ENCODE results near the gene CPAMD8. TPM values are rescaled to one million over a fixed set of nuclear protein-coding genes. Genes with fewer than 3 reads are reported as not detected.
"Not testable (repeated sequence)": the region's sequence is repeated elsewhere in the genome, so short reads cannot be mapped to it uniquely, and the experiment has no call there.

The CPAMD8 gene
- total and polyA plus RNA-seq, 10 of the 15 experiments (the other 5 are each of a cell fraction or from before 2014, with no cell fraction given), result 0.12 to 0.97 (median 0.25) TPM; not detected in 3

DNA sequence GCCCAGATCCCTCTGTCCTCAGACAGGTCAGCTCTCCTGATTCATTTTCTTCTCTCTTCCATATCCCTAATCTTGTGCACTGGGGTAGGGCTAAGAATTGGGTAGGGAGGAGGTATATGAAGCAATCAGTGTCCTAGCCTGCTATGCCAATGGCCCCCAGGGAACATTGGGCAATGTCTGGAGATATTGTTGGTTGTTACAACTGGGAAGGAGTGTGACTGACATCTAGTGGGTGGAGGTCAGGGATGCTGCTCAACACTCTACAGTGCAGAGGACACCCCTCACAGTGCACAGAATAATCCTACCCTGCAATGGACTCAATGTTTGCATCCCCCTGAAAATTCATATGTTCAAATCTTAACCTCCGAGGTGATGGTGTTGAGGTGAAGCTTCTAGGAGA lies 57.5 kb downstream of the CPAMD8 start:
- peak; percentile 63 for ATAC-seq
- WGBS (ENCODE audit: insufficient coverage, insufficient replicate concordance, low lambda C conversion rate, missing lambda C conversion rate), result 0% methylated on average over 1 of the region's 1 CpG
- H3K79me2 ChIP-seq (ENCODE audit: control insufficient read depth, insufficient read depth, low read length), result no peaks in the 10 kb centered on the region
- ChIA-PET RAD21 (ENCODE audit: unreplicated experiment) (no interaction called here), SMC1A (ENCODE audit: uncharacterized antibody, unreplicated experiment) (no interaction called here), POLR2A (interaction anchor here (0.6 kb wide), 1 partner anchor 99 kb away, joined by 4 read pairs; no protein-coding TSS in a partner anchor), CTCF (interaction anchor here (0.6 kb wide), 1 partner anchor 255 kb away, joined by 3 read pairs; no protein-coding TSS in a partner anchor)
- no peak for FAIRE-seq
- in situ Hi-C loops (cut with MboI) (no loop called here), intact Hi-C loops (cut with micrococcal nuclease; ENCODE audit: unreplicated experiment) (loop anchor here (2.0 kb wide), 2 partner anchors 190 to 254 kb away; no protein-coding TSS in a partner anchor)
- H3K4me1 ChIP-seq (ENCODE audit: control insufficient read depth, insufficient read depth, low read length), result no peaks in the 10 kb centered on the region
- no peaks in the 10 kb centered on the region for H4K20me1 ChIP-seq (ENCODE audit: control insufficient read depth, insufficient read depth)
- no peak overlapping the region for H2AFZ ChIP-seq (ENCODE audit: control insufficient read depth, low read depth, low read length)
- TF ChIP-seq JUND (IDR thresholded peaks at IDR 0.05; ENCODE audit: low read depth, low read length), result no peak
- peak; percentile 25; the same call in 1 of the 2 replicates for TF ChIP-seq SMC3 (IDR thresholded peaks at IDR 0.05; ENCODE audit: borderline replicate concordance, low read length)
- TF ChIP-seq HCFC1 (IDR thresholded peaks at IDR 0.05; ENCODE audit: low read length), result no peak
- 0 out of 2 replicates have a peak, but pooled peaks have one; percentile 28 for TF ChIP-seq RAD21 (IDR thresholded peaks at IDR 0.05; ENCODE audit: insufficient read depth, low read depth, low read length)
- TF ChIP-seq, protein P1, sequence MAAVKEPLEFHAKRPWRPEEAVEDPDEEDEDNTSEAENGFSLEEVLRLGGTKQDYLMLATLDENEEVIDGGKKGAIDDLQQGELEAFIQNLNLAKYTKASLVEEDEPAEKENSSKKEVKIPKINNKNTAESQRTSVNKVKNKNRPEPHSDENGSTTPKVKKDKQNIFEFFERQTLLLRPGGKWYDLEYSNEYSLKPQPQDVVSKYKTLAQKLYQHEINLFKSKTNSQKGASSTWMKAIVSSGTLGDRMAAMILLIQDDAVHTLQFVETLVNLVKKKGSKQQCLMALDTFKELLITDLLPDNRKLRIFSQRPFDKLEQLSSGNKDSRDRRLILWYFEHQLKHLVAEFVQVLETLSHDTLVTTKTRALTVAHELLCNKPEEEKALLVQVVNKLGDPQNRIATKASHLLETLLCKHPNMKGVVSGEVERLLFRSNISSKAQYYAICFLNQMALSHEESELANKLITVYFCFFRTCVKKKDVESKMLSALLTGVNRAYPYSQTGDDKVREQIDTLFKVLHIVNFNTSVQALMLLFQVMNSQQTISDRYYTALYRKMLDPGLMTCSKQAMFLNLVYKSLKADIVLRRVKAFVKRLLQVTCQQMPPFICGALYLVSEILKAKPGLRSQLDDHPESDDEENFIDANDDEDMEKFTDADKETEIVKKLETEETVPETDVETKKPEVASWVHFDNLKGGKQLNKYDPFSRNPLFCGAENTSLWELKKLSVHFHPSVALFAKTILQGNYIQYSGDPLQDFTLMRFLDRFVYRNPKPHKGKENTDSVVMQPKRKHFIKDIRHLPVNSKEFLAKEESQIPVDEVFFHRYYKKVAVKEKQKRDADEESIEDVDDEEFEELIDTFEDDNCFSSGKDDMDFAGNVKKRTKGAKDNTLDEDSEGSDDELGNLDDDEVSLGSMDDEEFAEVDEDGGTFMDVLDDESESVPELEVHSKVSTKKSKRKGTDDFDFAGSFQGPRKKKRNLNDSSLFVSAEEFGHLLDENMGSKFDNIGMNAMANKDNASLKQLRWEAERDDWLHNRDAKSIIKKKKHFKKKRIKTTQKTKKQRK (IDR thresholded peaks at IDR 0.05; ENCODE audit: low read depth, low read length), result no peak
- TF ChIP-seq CBX5 (IDR thresholded peaks at IDR 0.05; ENCODE audit: low read depth), result no peak
- TF ChIP-seq, protein P2, sequence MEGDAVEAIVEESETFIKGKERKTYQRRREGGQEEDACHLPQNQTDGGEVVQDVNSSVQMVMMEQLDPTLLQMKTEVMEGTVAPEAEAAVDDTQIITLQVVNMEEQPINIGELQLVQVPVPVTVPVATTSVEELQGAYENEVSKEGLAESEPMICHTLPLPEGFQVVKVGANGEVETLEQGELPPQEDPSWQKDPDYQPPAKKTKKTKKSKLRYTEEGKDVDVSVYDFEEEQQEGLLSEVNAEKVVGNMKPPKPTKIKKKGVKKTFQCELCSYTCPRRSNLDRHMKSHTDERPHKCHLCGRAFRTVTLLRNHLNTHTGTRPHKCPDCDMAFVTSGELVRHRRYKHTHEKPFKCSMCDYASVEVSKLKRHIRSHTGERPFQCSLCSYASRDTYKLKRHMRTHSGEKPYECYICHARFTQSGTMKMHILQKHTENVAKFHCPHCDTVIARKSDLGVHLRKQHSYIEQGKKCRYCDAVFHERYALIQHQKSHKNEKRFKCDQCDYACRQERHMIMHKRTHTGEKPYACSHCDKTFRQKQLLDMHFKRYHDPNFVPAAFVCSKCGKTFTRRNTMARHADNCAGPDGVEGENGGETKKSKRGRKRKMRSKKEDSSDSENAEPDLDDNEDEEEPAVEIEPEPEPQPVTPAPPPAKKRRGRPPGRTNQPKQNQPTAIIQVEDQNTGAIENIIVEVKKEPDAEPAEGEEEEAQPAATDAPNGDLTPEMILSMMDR (IDR thresholded peaks at IDR 0.05 in 2 of 3, conservative IDR thresholded peaks at IDR 0.05 in 1 of 3; ENCODE audit: control insufficient read depth in 2 of 3, extremely low read depth in 1 of 3, insufficient read depth in 1 of 3, low read depth in 3 of 3, low read length in 3 of 3), result peak; percentile 20 to 24 (median 23); a peak in 2 of 6 replicates
- no peak for TF ChIP-seq CREB1 (IDR thresholded peaks at IDR 0.05; ENCODE audit: low read depth)
- no peak overlapping the region for H3K27ac ChIP-seq (ENCODE audit: control insufficient read depth, insufficient read depth)
- no peak for DNase-seq (ENCODE audit: low read depth, low spot score)
- no peak overlapping the region for H3K4me3 ChIP-seq
- H3K36me3 ChIP-seq (ENCODE audit: control insufficient read depth in 2 of 2, insufficient read depth in 2 of 2, low read length in 1 of 2), result no peaks in the 10 kb centered on the region
- no peak overlapping the region for H3K9ac ChIP-seq (ENCODE audit: control insufficient read depth, insufficient read depth, low read length)
- no peaks in the 10 kb centered on the region for H3K27me3 ChIP-seq (replicated peaks in 1 of 2; ENCODE audit: control insufficient read depth in 2 of 2, insufficient read depth in 2 of 2, low read length in 1 of 2)
- H3K9me3 ChIP-seq (replicated peaks; ENCODE audit: control insufficient read depth, insufficient read depth, low read length), result no peaks in the 10 kb centered on the region; the same call in 2 of the 3 replicates
- BruUV-seq (replicated peaks), result no TSS peak
- no peak overlapping the region for H3K4me2 ChIP-seq (ENCODE audit: control insufficient read depth, insufficient read depth)

DNA sequence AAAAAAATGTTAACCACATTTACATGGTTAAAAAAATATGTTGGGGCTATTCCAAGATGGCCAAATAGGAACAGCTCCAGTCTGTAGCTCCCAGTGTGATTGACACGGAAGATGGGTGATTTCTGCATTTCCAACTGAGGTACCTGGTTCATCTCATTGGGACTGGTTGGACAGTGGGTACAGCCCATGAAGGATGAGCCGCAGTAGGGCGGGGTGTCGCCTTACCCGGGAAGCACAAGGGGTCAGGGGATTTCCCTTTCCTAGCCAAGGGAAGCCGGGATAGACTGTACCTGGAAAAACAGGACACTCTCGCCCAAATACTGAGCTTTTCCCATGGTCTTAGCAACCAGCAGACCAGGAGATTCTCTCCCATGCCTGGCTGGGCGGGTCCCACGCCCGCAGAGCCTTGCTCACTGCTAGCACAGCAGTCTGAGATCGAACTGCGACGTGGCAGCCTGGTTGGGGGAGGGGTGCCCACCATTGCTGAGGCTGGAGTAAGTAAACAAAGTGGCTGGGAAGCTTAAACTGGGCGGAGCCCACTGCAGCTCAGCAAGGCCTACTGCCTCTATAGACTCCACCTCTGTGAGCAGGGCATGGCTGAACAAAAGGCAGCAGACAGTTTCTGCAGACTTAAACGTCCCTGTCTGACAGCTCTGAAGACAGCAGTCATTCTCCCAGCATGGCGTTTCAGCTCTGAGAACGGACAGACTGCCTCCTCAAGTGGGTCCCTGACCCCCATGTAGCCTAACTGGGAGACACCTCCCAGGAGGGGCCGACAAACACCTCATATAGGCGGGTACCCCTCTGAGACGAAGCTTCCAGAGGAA lies 65.4 kb downstream of the CPAMD8 start:
- DNase-seq (ENCODE audit: low read depth, low spot score); H2AFZ ChIP-seq (ENCODE audit: control insufficient read depth, low read depth, low read length); H3K79me2 ChIP-seq (ENCODE audit: control insufficient read depth, insufficient read depth, low read length); RAD21 ChIA-PET (ENCODE audit: unreplicated experiment); H3K4me1 ChIP-seq (ENCODE audit: control insufficient read depth, insufficient read depth, low read length); H3K9ac ChIP-seq (ENCODE audit: control insufficient read depth, insufficient read depth, low read length); H3K4me2 ChIP-seq (ENCODE audit: control insufficient read depth, insufficient read depth); H3K27ac ChIP-seq (ENCODE audit: control insufficient read depth, insufficient read depth); BruUV-seq (replicated peaks); H3K4me3 ChIP-seq; in situ Hi-C loops (cut with MboI); H4K20me1 ChIP-seq (ENCODE audit: control insufficient read depth, insufficient read depth); POLR2A ChIA-PET; intact Hi-C loops (cut with micrococcal nuclease; ENCODE audit: unreplicated experiment); ATAC-seq; H3K27me3 ChIP-seq (replicated peaks in 1 of 2; ENCODE audit: control insufficient read depth in 2 of 2, insufficient read depth in 2 of 2, low read length in 1 of 2); H3K9me3 ChIP-seq (replicated peaks; ENCODE audit: control insufficient read depth, insufficient read depth, low read length); H3K36me3 ChIP-seq (ENCODE audit: control insufficient read depth in 2 of 2, insufficient read depth in 2 of 2, low read length in 1 of 2); FAIRE-seq: not testable (repeated sequence)
- WGBS (ENCODE audit: insufficient coverage, insufficient replicate concordance, low lambda C conversion rate, missing lambda C conversion rate), result 40% methylated on average over 20 of the region's 20 CpGs
- SMC1A ChIA-PET (ENCODE audit: uncharacterized antibody, unreplicated experiment), result interaction anchor here (0.7 kb wide), 1 partner anchor 749 kb away, joined by 3 read pairs; no protein-coding TSS in a partner anchor
- CTCF ChIA-PET, result interaction anchor here (0.9 kb wide), 1 partner anchor 189 kb away, joined by 4 read pairs; no protein-coding TSS in a partner anchor

Measured in GM12878 (cell line).